GM23248 (cell line): ENCODE data around the gene ABCG8.

Source experiments
- EZH2 ChIP-seq: fragments of 200-600 bp; sonication (generic); IDR thresholded peaks from 2 replicates; pipeline ENCODE4 v1.6.1; 2018; ENCODE audit warnings: antibody characterized with exemption, mild to moderate bottlenecking; ENCODE audit not compliant: insufficient read depth, poor library complexity, severe bottlenecking
- EZH2phosphoT487 ChIP-seq: fragments of 200-600 bp; sonication (generic); IDR thresholded peaks from 2 replicates; pipeline ENCODE4 v1.6.1; 2018; ENCODE audit warnings: antibody characterized with exemption, moderate library complexity, mild to moderate bottlenecking, low read depth; ENCODE audit not compliant: insufficient read depth

GRCh38 chr2:43925431-43925830, 86.7 kb downstream of the ABCG8 start:
- TF ChIP-seq EZH2 (no peak), EZH2phosphoT487 (no peak)
